Upper lobe of right lung (tissue), 1 donor: ENCODE measurements around the gene ATF7. TPM values are rescaled to one million over a fixed set of nuclear protein-coding genes. Genes with fewer than 3 reads are reported as not detected.
A peak's percentile ranks its signal among the peaks of the same experiment; 100 is the strongest.

Source experiments
- ATAC-seq: fragments of 200-7000 bp; cut with Tn5 transposase; one replicate; pipeline ENCODE4 v1.9.1; 2020; ENCODE audit warnings: mild to moderate bottlenecking, moderate library complexity
- DNase-seq: peaks from one replicate; pipeline ENCODE4 v3.0.0-alpha.2; 2020
- H3K27ac ChIP-seq: fragments of 200-600 bp; one replicate; pipeline ENCODE4 v1.8.0; 2022
- H3K27me3 ChIP-seq: fragments of 200-600 bp; one replicate; pipeline ENCODE4 v1.8.0; 2022; ENCODE audit warnings: mild to moderate bottlenecking
- H3K36me3 ChIP-seq: fragments of 200-600 bp; one replicate; pipeline ENCODE4 v1.8.0; 2022
- H3K4me1 ChIP-seq: fragments of 200-600 bp; one replicate; pipeline ENCODE4 v1.8.0; 2022
- H3K4me3 ChIP-seq: fragments of 200-600 bp; one replicate; pipeline ENCODE4 v1.8.0; 2022; ENCODE audit warnings: mild to moderate bottlenecking
- H3K9me3 ChIP-seq: fragments of 200-600 bp; one replicate; pipeline ENCODE4 v1.8.0; 2022
- intact Hi-C: fragments of 100-400 bp; cut with DNase I; formaldehyde crosslinking; loops from one replicate; pipeline ENCODE4 v1.11.0; 2022
- total RNA-seq: library from RNA; stranded (reverse); fragmentation: NEBNext Ultra II Directional; extraction: Animal tissue kit (Norgen Biotek cat#: 25700); gene quantifications from one replicate; pipeline ENCODE4 v1.2.1, GENCODE V29; 2021
- TF ChIP-seq, protein P1 (sequence below): fragments of 200-600 bp; IDR thresholded peaks from one replicate; pipeline ENCODE4 v1.8.0; 2022; ENCODE audit warnings: antibody characterized with exemption
- donor health status: DM: no; HTN: yes; CAD: no; lungs with severe emphysema.

ATF7 gene
- total RNA-seq, 1 donor from 2014 or later = 54.0 TPM

DNA sequence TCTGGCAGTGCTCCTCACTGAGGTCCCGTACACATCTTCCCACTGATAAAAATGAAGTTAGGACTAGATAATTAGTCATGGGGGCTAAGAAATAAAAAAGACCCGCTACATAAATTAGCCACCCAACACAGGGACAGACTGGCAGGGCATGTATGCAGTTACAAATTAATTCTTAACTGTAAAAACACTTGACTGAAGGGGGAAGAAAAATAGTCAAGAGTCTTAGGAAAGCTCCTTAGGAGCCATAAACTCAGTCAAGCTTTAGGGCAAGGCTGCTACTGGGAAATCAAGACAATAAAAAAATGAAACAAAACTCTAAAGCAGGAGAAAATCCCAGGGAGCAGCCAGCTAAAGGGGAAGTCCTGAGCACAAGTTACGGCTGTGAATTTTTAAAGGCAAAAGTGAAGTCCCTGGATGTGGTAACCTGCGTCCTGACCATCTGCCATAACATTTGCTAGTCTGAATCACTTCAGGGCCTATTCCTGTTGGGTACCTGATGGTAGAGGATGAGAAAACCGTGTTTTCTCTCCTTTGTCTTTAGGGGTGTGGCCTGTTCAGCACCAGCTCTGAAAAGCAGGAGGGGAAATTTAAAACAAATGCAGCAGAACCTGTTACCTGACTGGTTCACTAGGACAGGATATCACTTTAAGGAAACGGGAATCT is 111.4 kb downstream of the ATF7 start:
- Histone ChIP-seq H3K9me3 (no peaks in the 10 kb centered on the region), H3K36me3 (peaks cover 91% of the 10 kb centered on the region), H3K27ac (peak overlapping the region; percentile 73), H3K27me3 (no peaks in the 10 kb centered on the region), H3K4me1 (peaks cover 7% of the 10 kb centered on the region), H3K4me3 (peak overlapping the region; percentile 39)
- ATAC-seq = peak; percentile 39
- intact Hi-C loops = no loop called here
- DNase-seq = no peak
- TF ChIP-seq, protein P1, sequence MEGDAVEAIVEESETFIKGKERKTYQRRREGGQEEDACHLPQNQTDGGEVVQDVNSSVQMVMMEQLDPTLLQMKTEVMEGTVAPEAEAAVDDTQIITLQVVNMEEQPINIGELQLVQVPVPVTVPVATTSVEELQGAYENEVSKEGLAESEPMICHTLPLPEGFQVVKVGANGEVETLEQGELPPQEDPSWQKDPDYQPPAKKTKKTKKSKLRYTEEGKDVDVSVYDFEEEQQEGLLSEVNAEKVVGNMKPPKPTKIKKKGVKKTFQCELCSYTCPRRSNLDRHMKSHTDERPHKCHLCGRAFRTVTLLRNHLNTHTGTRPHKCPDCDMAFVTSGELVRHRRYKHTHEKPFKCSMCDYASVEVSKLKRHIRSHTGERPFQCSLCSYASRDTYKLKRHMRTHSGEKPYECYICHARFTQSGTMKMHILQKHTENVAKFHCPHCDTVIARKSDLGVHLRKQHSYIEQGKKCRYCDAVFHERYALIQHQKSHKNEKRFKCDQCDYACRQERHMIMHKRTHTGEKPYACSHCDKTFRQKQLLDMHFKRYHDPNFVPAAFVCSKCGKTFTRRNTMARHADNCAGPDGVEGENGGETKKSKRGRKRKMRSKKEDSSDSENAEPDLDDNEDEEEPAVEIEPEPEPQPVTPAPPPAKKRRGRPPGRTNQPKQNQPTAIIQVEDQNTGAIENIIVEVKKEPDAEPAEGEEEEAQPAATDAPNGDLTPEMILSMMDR = no peak

DNA sequence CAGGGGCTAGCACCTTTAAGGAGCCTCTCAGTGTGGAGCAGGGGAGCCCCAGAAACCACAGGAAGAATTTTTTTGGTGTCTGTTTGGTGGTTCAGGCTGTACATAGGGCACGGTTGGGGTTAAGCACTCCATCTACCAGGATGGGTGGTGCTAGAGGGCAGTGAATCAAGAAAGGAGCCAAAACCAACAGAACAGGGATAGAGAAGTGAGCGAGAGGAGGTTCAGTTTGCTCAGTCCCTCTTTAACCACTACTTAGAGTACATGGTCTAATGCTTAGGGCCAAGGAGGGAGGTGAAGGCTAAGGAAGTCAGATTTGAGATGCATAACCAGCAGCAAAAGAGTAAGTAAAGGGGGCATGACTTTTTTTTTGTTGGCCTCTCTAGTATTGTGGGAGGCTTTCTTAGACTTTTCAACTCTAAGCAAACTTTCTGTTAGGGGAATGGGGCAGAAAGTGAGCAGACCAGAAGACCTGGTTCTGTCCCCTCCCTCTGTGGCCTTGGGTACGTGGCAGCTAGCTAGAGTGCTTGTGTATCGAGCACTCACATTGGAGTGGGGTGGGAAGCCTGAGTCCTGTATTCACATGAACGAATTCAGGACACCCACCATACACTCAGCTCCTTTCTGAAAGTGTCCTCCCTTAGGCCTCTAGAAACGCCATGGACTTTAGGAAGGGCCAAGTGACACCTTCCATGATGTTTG is 112.3 kb downstream of the ATF7 start:
- Histone ChIP-seq H3K27me3 (no peaks in the 10 kb centered on the region), H3K36me3 (peaks cover 82% of the 10 kb centered on the region), H3K4me1 (peaks cover 9% of the 10 kb centered on the region), H3K27ac (peak overlapping the region; percentile 73), H3K4me3 (peak overlapping the region; percentile 39), H3K9me3 (no peaks in the 10 kb centered on the region)
- intact Hi-C loops = no loop called here
- DNase-seq (peak; percentile 33), ATAC-seq (peak; percentile 85)
- TF ChIP-seq, protein P1 = no peak

DNA sequence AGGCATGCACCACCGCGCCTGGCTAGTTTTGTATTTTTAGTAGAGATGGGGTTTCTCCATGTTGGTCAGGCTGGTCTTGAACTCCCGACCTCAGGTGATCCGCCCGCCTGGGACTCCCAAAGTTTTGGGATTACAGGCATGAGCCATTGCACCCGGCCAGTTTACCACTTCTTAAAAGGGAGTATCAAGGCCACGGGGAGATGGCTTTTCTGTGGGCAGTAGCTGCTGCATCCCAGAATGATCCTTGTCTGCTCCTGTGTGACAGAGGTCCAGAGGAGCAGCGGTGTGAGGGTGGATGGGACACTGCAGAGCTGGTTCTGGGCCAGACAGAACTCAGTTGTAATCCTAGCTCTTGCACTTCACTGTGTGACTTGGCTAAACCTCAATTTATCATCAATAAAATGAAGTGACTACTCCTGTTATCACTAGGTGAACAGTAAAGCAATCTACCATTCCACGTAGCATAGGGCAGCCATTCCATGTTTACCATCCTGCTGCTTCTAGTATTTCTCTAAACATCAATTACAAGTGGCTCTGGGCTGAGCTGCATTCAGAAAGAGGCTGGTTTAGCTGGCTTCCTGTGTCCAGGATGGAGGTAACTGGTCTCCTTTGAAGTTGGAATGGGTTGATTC is 115.9 kb downstream of the ATF7 start:
- Histone ChIP-seq H3K4me1 (peaks cover 16% of the 10 kb centered on the region), H3K27ac (no peak overlapping the region), H3K36me3 (peaks cover 64% of the 10 kb centered on the region), H3K27me3 (no peaks in the 10 kb centered on the region), H3K9me3 (no peaks in the 10 kb centered on the region), H3K4me3 (no peak overlapping the region)
- ATAC-seq (no peak), DNase-seq (peak; percentile 25)
- TF ChIP-seq, protein P1 = no peak
- intact Hi-C loops = no loop called here

DNA sequence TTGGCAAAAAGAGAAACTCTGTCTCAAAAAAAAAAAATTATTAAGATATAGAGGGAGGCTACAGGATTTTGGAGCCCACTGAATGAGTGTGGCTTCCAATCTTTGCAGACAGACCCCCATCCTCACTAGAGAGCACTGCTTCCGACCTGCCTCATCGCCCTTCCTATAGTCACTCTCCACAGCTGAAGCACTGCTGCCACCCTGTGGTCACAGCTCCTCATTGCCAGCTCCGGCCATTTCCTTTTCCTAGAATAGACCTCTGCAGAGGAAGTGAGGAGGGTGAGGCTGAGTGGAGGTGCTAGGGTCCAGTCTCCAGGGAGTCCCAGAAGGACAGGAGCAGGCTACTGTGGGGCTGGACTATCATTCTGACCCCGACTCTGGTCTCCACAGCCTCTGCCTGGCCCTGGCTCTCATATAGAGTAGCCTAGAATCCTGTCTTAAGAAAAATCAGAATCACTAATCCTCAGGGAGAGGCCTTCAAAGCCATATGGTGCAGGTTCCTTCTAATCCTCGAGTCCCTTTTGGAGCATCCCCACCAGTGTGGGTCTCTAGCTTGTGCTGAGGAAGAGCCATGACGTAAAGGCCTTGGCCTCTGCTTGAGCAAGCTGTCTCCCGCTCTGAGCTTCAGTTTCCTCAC is 117.5 kb downstream of the ATF7 start:
- no peaks in the 10 kb centered on the region for H3K27me3 ChIP-seq
- H3K27ac ChIP-seq = peak overlapping the region; percentile 42
- H3K36me3 ChIP-seq = peaks cover 56% of the 10 kb centered on the region
- ATAC-seq (peak; percentile 95), DNase-seq (peak; percentile 88)
- peaks cover 12% of the 10 kb centered on the region for H3K4me1 ChIP-seq
- intact Hi-C loops = loop anchor here (10.0 kb wide), 1 partner anchor 154 kb away; no protein-coding TSS in a partner anchor
- H3K9me3 ChIP-seq = no peaks in the 10 kb centered on the region
- TF ChIP-seq, protein P1 = peak; percentile 92
- H3K4me3 ChIP-seq = no peak overlapping the region

DNA sequence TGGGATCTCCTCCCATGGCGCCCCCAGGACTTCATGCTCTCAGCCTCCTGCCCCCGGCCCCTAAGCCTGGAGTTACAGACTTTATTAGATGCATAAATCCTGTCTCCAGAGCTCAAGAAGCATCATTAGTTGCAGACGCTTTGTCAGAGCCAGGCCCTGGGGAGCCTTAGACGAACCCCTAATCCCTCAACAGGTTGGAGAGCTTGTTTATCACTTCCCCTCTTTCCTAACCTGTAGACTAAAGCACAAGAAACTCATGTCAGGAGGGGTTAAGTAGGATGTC is 118.6 kb downstream of the ATF7 start:
- Histone ChIP-seq H3K27me3 (no peaks in the 10 kb centered on the region), H3K27ac (no peak overlapping the region), H3K4me3 (no peak overlapping the region), H3K4me1 (peaks cover 17% of the 10 kb centered on the region), H3K36me3 (peaks cover 46% of the 10 kb centered on the region), H3K9me3 (no peaks in the 10 kb centered on the region)
- ATAC-seq (no peak), DNase-seq (no peak)
- intact Hi-C loops = loop anchor here (10.0 kb wide), 1 partner anchor 153 kb away; no protein-coding TSS in a partner anchor
- TF ChIP-seq, protein P1 = no peak
